ENCODE measurements around the gene ASB7.
"Not testable (repeated sequence)": the region's sequence is repeated elsewhere in the genome, so short reads cannot be mapped to it uniquely, and the experiment has no call there.

Gene ASB7

GRCh38 chr15:100602064-100602822 lies at the start of gene ASB7, which contains the start of gene LINS1:
TSS of gene ASB7 (plus strand) at chr15:100602589. CDS start at chr15:100612217, 9,628 bp downstream.
TSS of gene LINS1 (minus strand) at chr15:100602184. CDS start at chr15:100580842, 21,342 bp downstream.
- DNase-seq (ENCODE audit: low read depth), result peak; percentile 100

GRCh38 chr15:100553468-100553867 lies 48.9 kb upstream of the ASB7 start:
- no peak for DNase-seq (ENCODE audit: low read depth)

- DNase-seq (ENCODE audit: low read depth), result no peak
Observed at GRCh38 chr15:100558771-100559254, 43.6 kb upstream of the ASB7 start.

GRCh38 chr15:100559330-100559729 lies 43.1 kb upstream of the ASB7 start:
- DNase-seq (ENCODE audit: low read depth), result peak; percentile 81

- no peak for DNase-seq (ENCODE audit: low read depth)
Observed at GRCh38 chr15:100560323-100560722, 42.1 kb upstream of the ASB7 start.

- peak; percentile 77 for DNase-seq (ENCODE audit: low read depth)
Observed at GRCh38 chr15:100565591-100565990, 36.8 kb upstream of the ASB7 start.

GRCh38 chr15:100566850-100567628 lies 35.4 kb upstream of the ASB7 start:
- no peak for DNase-seq (ENCODE audit: low read depth)

GRCh38 chr15:100569391-100569790 lies 33.0 kb upstream of the ASB7 start:
- peak; percentile 75 for DNase-seq (ENCODE audit: low read depth)

GRCh38 chr15:100570275-100570674 lies 32.1 kb upstream of the ASB7 start:
- peak; percentile 37 for DNase-seq (ENCODE audit: low read depth)

GRCh38 chr15:100570735-100571313 lies 31.6 kb upstream of the ASB7 start:
- no peak for DNase-seq (ENCODE audit: low read depth)

GRCh38 chr15:100571592-100572167 lies 30.7 kb upstream of the ASB7 start:
- DNase-seq (ENCODE audit: low read depth), result no peak

- peak; percentile 12 for DNase-seq (ENCODE audit: low read depth)
Observed at GRCh38 chr15:100572362-100572983, 29.9 kb upstream of the ASB7 start.

- no peak for DNase-seq (ENCODE audit: low read depth)
Observed at GRCh38 chr15:100573526-100573925, 28.9 kb upstream of the ASB7 start.

GRCh38 chr15:100580414-100580813 lies 22.0 kb upstream of the ASB7 start:
- no peak for DNase-seq (ENCODE audit: low read depth)

- no peak for DNase-seq (ENCODE audit: low read depth)
Observed at GRCh38 chr15:100588638-100589242, 13.6 kb upstream of the ASB7 start.

- not testable (repeated sequence) for DNase-seq (ENCODE audit: low read depth)
Observed at GRCh38 chr15:100591163-100591562, 11.2 kb upstream of the ASB7 start.

- DNase-seq (ENCODE audit: low read depth), result no peak
Observed at GRCh38 chr15:100591835-100592234, 10.6 kb upstream of the ASB7 start.

- DNase-seq (ENCODE audit: low read depth), result peak; percentile 84
Observed at GRCh38 chr15:100592898-100593297, 9.5 kb upstream of the ASB7 start.

GRCh38 chr15:100593431-100593830 lies 9.0 kb upstream of the ASB7 start:
- no peak for DNase-seq (ENCODE audit: low read depth)

- no peak for DNase-seq (ENCODE audit: low read depth)
Observed at GRCh38 chr15:100595964-100596363, 6.4 kb upstream of the ASB7 start.

- DNase-seq (ENCODE audit: low read depth), result peak; percentile 72
Observed at GRCh38 chr15:100596792-100597191, 5.6 kb upstream of the ASB7 start.

Data from amniotic epithelial cell (primary cell).